Measurements from ENCODE around the gene ANXA4. TPM values are rescaled to one million over a fixed set of nuclear protein-coding genes. Genes with fewer than 3 reads are reported as not detected.

The ANXA4 gene
- 100 to 1,000 TPM; 227 to 283 (median 260) TPM for polyA plus RNA-seq (ENCODE audit: insufficient read length in 3 of 3)
- long read RNA-seq, donor 1, full-length matches to known transcripts, result 63 of 271 reads
- long read RNA-seq, donor 1, partial matches to known transcripts, result 122 of 271 reads
- long read RNA-seq, donor 1, other reads (novel, unspliced or antisense), result 86 of 271 reads
- long read RNA-seq, donor 2, full-length matches to known transcripts, result 63 of 208 reads
- long read RNA-seq, donor 2, partial matches to known transcripts, result 129 of 208 reads
- long read RNA-seq, donor 2, other reads (novel, unspliced or antisense), result 16 of 208 reads
- long read RNA-seq, donor 3, transcript ANXA4-201 (13 exons, 2,799 nt), result major isoform, 37 of 114 reads
- long read RNA-seq, donor 3, partial matches to known transcripts, result 69 of 114 reads
- long read RNA-seq, donor 3, other reads (novel, unspliced or antisense), result 7 of 114 reads
- long read RNA-seq, donor 4, full-length matches to known transcripts, result 63 of 185 reads
- long read RNA-seq, donor 4, partial matches to known transcripts, result 91 of 185 reads
- long read RNA-seq, donor 4, other reads (novel, unspliced or antisense), result 31 of 185 reads
- long read RNA-seq, donor 5, full-length matches to known transcripts, result 38 of 129 reads
- long read RNA-seq, donor 5, partial matches to known transcripts, result 91 of 129 reads
- long read RNA-seq, donor 5, other reads (novel, unspliced or antisense), result 0 of 129 reads
- long read RNA-seq, donor 6, full-length matches to known transcripts, result 67 of 245 reads
- long read RNA-seq, donor 6, partial matches to known transcripts, result 139 of 245 reads
- long read RNA-seq, donor 6, other reads (novel, unspliced or antisense), result 39 of 245 reads
- long read RNA-seq, donor 7, full-length matches to known transcripts, result 50 of 242 reads
- long read RNA-seq, donor 7, partial matches to known transcripts, result 139 of 242 reads
- long read RNA-seq, donor 7, other reads (novel, unspliced or antisense), result 53 of 242 reads
- long read RNA-seq, donor 8, transcript ANXA4-201 (13 exons, 2,799 nt), result major isoform, 5 of 5 reads
- long read RNA-seq, donor 8, partial matches to known transcripts, result 0 of 5 reads
- long read RNA-seq, donor 8, other reads (novel, unspliced or antisense), result 0 of 5 reads
- long read RNA-seq, donor 9, full-length matches to known transcripts, result 66 of 191 reads
- long read RNA-seq, donor 9, partial matches to known transcripts, result 79 of 191 reads
- long read RNA-seq, donor 9, other reads (novel, unspliced or antisense), result 46 of 191 reads
- long read RNA-seq, donor 10, full-length matches to known transcripts, result 51 of 192 reads
- long read RNA-seq, donor 10, partial matches to known transcripts, result 74 of 192 reads
- long read RNA-seq, donor 10, other reads (novel, unspliced or antisense), result 67 of 192 reads
- long read RNA-seq, donor 11, full-length matches to known transcripts, result 21 of 134 reads
- long read RNA-seq, donor 11, partial matches to known transcripts, result 97 of 134 reads
- long read RNA-seq, donor 11, other reads (novel, unspliced or antisense), result 16 of 134 reads
- long read RNA-seq, donor 12, full-length matches to known transcripts, result 98 of 223 reads
- long read RNA-seq, donor 12, partial matches to known transcripts, result 70 of 223 reads
- long read RNA-seq, donor 12, other reads (novel, unspliced or antisense), result 55 of 223 reads
- long read RNA-seq, donor 13, full-length matches to known transcripts, result 25 of 50 reads
- long read RNA-seq, donor 13, partial matches to known transcripts, result 11 of 50 reads
- long read RNA-seq, donor 13, other reads (novel, unspliced or antisense), result 14 of 50 reads
- long read RNA-seq, donor 14, result 0 reads
- long read RNA-seq, donor 15, full-length matches to known transcripts, result 106 of 320 reads
- long read RNA-seq, donor 15, partial matches to known transcripts, result 157 of 320 reads
- long read RNA-seq, donor 15, other reads (novel, unspliced or antisense), result 57 of 320 reads
- long read RNA-seq, donor 16, full-length matches to known transcripts, result 84 of 160 reads
- long read RNA-seq, donor 16, partial matches to known transcripts, result 39 of 160 reads
- long read RNA-seq, donor 16, other reads (novel, unspliced or antisense), result 37 of 160 reads

GRCh38 chr2:69741575-69742321 is at the start of gene ANXA4:
ANXA4 (plus strand) TSS chr2:69742134; CDS start chr2:69781566, 39,432 bp downstream.
- DNase-seq, result peak; percentile 66

- DNase-seq, result no peak
These were observed 49.5 kb upstream of the ANXA4 start for GRCh38 chr2:69692424-69692823.

- no peak for DNase-seq
These were observed 48.7 kb upstream of the ANXA4 start for GRCh38 chr2:69693059-69693774.

GRCh38 chr2:69693775-69694450 is 48.0 kb upstream of the ANXA4 start:
- DNase-seq, result no peak

GRCh38 chr2:69694894-69695849 is 46.8 kb upstream of the ANXA4 start:
- no peak for DNase-seq

GRCh38 chr2:69695850-69696216 is 46.1 kb upstream of the ANXA4 start:
- no peak for DNase-seq

GRCh38 chr2:69700381-69700780 is 41.6 kb upstream of the ANXA4 start:
- no peak for DNase-seq

GRCh38 chr2:69701100-69701945 is 40.6 kb upstream of the ANXA4 start:
- no peak for DNase-seq

- no peak for DNase-seq
These were observed 38.7 kb upstream of the ANXA4 start for GRCh38 chr2:69703189-69703588.

GRCh38 chr2:69704446-69704845 is 37.5 kb upstream of the ANXA4 start:
- DNase-seq, result no peak

GRCh38 chr2:69709290-69709689 is 32.6 kb upstream of the ANXA4 start:
- no peak for DNase-seq

- no peak for DNase-seq
These were observed 30.0 kb upstream of the ANXA4 start for GRCh38 chr2:69711971-69712370.

GRCh38 chr2:69714024-69714423 is 27.9 kb upstream of the ANXA4 start:
- DNase-seq, result no peak

GRCh38 chr2:69714539-69715220 is 27.3 kb upstream of the ANXA4 start:
- peak; percentile 60 for DNase-seq

GRCh38 chr2:69715964-69716363 is 26.0 kb upstream of the ANXA4 start:
- no peak for DNase-seq
